GM18519 (cell line): ENCODE measurements around the gene SOCS2.

Experiments used
- ATAC-seq: cut with Tn5 transposase; IDR thresholded peaks from one replicate; pipeline ENCODE4 v1.9.1; 2021; ENCODE audit warnings: mild to moderate bottlenecking, moderate library complexity; ENCODE audit not compliant: unreplicated experiment, low FRiP score

The SOCS2 gene

DNA sequence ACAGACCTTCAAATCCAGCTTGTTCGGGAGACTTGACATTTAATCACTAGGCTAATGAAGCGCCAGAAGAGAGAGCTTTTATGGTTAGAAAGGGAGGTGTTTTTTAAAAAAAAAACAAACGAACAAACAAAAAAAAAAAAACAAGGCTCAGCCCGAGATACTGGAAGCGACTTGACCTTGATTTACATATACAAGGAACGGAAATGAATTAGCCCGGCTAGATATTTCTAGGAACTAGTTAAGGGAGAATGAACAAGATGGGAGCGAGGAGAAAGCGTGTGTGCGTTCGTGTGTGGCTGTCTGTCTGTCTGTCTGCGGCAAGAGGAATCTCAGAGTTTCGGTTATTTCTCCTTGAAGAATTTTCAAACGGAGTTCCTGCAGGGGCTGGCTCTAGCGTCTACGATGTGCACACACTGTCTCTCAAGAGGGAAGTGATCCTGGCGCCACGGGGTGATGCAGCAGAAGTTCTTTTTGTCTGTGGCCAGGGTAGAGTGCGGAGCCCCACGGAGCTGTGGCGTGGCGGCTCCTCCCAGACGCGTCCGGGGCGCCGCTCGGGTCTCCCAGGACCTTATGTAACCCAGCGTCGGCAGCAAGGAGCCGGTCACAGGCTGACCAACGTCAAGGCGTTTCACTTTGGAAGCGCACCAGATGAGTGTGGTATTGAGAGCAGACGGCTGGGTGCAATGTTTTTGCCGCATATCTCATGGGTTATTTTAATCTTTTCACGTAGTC lies 18.8 kb downstream of the SOCS2 start:
- ATAC-seq, result peak; percentile 58

DNA sequence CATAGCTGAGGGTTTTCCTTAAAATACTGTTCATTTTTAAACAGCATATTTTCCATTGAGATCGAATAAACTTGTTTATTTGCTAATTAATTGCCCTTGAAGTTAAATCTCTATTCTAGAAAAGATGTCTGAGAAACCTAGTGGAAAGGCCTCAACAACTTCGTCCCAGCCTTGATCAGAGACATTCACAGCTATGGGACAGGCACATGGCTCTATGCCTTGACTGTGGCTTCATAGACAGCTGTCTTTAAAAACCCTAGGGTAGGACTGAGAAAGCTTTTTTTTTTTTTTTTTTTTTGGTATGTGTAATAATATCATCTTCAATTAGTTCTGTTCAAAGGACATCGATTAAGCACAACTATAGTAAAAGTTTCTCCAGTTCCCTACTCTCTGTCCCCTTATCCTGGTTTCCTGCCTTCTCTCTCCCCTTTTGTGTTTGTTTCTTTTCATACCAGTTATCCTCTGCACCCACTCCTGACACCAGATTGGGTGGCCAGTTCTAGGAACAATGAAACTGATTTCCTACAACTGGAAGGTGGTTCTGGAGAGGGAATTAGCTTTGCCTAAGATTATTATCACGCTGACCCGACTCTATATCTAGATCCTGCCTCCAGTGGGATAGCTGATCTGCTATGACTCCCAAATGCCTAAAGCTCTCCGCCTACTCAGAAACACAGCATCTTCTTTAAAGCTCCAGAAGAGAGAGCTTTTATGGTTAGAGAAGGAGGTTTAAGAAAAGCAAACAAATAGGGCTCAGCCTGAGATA lies 20.3 kb downstream of the SOCS2 start:
- ATAC-seq, result no peak

- ATAC-seq, result no peak
Observed at GRCh38 chr12:93593843-93594242, 21.4 kb downstream of the SOCS2 start.

DNA sequence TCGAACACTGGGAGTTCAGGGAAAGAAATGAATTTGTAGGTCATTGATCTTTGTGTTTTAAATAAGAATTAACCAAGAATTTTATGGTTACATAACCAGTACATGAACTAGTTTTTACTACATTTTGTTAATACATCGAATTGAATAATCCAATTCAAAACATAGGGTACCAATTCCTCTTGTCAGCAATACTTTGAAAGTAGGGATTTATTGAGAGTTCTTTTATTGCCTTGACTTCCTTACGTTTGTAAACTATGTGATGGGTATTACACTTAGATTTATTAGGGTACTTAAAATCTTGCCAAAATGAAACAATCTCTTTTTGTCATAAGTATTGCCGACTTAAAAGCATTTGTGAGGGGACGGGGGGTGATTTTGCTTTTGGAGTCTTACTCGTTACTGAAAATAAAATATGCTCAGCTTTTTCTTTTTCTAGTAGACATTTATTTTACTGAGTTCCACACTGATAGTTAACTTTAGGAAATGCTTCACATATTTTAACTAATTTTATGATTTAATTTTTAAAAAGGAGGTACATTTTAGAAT lies 22.4 kb downstream of the SOCS2 start:
- no peak for ATAC-seq

DNA sequence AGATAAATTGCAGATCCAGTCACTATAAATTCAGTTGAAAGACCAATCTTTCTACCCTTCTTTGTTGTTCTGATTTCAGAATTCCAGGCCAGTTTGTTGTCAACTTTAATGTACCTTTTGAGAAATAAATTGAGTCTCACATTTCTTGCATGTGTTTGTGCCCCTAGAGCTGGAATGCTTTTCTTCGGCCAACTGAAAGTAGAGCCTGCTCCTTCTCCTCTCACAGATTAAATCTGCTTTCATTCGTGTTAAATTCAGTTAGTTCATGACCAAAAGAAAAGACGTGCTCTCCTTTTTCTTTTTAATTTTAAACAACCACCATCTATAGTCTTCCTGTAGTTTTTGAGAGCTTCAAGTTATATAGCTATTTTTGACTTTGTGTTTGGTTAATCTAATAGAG lies 22.9 kb downstream of the SOCS2 start:
- ATAC-seq, result no peak

GRCh38 chr12:93597608-93598007 lies 25.1 kb downstream of the SOCS2 start:
- no peak for ATAC-seq

- ATAC-seq, result no peak
Observed at GRCh38 chr12:93599192-93599591, 26.7 kb downstream of the SOCS2 start.

DNA sequence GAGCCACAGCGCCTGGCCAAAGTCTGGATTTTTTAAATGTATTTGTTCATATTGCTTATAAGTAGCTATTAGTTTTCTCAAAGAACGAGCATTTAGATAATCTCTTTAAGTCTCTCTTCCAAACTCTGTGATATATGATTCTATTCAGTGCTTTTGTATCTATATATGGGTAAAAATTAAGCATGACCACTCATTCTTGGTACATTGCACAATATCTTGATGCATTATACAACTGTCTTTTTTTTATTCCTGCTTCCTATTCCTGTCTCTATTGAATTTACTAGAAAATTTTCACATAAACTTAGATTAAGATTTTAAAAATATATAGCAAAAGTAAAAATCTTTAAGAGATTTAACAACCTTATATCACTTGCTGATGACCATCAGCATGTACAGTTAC lies 29.1 kb downstream of the SOCS2 start:
- ATAC-seq, result no peak

GRCh38 chr12:93602897-93603668 lies 30.6 kb downstream of the SOCS2 start:
- ATAC-seq, result no peak

DNA sequence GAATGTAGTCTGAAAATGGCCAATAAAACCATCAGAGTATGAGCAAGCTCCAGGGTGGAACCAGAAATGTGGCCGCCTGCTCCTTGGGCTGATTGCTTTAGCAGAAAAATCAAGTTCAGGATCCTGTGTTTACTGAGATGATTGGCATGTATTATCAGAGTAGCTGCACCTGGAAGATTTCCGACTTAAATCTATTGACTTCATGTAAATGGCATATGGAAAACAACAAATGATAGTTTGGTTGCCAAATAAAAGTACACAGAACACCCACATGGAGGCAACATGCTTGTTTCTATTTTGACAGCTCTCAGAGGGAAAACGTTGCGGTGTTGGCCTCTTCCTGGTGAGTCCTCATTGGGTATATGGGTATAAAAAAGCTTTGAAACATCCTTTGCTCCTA lies 31.3 kb downstream of the SOCS2 start:
- no peak for ATAC-seq

GRCh38 chr12:93608313-93608712 lies 35.8 kb downstream of the SOCS2 start:
- no peak for ATAC-seq

DNA sequence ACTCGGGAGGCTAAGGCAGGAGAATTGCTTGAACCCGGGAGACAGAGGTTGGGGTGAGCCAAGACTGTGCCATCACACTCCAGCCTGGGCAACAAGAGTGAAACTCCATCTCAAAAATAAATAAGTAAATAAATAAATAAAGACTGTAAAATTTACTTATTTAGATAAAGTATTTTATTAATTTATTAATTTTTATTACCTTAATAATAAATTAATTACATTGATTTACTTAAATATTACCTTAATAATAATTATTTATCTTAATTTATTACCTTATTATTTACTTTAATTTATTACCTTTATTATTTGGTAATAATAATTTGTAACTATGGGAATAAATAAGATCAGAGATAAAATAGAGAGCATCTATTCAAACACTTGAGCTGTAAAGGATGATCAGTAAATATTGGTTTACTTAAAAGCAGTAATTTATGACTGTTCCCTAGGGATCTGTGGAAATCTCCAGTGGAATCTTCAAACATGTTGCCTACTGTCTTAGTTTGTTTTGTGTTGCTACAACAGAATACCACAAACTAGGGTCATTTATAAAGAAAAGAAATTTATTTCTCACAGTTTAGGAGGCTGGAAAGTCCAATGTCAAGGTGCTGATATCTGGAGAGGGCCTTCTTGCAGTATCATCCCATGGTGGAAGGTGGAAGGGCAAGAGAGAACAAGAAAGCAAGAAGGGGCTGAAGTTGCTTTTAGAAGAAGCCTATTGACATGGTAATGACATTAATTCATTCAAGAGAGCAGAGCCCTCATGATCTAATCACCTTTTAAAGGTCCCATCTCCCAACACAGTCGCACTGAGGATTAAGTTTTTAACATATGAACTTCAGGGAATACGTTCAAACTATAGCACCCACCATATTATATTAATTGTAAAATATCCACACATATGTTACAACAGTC lies 37.1 kb downstream of the SOCS2 start:
- ATAC-seq, result no peak

DNA sequence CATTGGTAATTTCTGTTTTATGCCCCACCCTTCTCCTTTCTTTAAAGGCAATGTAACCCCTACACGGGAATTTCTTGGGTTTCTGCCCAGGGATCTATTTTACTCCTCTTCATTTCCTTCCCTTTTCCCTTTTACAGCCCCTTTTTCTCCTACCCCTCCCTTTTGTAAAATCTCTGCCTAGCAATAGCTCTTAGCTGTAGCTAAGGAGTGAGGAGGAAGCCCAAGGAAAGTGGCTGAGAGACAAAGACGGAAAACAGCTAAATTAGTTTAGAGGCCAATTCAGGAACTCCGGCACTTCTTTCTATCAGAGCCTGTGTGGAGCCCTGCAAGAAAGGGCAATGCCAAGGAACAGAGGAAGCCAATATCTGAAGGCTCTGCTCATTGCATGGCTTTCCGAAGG lies 40.3 kb downstream of the SOCS2 start:
- ATAC-seq, result no peak

GRCh38 chr12:93614917-93615596 lies 42.6 kb downstream of the SOCS2 start:
- ATAC-seq, result no peak

GRCh38 chr12:93616584-93617101 lies 44.2 kb downstream of the SOCS2 start:
- ATAC-seq, result no peak

DNA sequence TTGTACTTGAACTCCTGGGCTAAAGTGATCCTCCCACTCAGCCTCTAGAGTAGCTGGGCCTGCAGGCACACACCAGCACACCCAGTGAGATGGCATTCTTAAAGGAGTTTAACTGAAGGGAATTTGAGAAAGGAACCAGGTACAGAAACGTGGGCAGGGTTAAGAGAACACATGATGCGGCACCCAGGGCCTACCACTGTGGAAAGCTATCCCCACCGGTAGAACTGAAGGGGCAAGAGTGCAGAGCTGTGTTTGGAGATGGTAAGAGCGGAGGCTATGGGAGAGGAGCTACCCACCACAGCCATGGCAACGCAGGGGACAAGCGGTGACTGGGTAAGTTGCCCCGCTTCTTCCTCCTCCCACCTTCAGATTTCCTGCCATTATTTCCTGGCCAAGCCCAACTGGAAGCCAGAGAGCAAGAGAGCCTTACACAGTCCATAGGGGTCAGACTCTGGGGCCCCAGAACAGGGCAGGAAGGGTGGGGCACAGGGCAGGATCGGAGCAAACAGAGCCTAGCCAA lies 46.5 kb downstream of the SOCS2 start:
- no peak for ATAC-seq

DNA sequence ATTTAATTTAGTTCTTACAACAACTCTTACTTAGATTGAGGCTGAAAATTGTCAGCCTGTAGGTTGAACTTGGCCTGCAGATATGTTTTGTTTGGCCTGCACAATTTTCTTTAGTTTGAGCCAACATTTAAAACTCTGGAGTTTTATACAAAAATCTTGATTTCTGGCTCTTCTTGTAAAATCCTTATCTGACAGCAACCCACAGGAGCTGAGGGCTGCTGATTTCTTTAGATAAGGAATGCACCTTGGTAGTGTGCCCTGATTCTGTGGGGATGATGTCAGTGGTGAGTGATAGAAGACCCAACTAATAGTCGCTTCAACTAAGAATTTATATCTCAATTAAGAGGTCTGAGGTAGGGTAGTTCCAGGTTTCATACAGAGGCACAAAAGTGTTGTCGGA lies 49.5 kb downstream of the SOCS2 start:
- no peak for ATAC-seq

DNA sequence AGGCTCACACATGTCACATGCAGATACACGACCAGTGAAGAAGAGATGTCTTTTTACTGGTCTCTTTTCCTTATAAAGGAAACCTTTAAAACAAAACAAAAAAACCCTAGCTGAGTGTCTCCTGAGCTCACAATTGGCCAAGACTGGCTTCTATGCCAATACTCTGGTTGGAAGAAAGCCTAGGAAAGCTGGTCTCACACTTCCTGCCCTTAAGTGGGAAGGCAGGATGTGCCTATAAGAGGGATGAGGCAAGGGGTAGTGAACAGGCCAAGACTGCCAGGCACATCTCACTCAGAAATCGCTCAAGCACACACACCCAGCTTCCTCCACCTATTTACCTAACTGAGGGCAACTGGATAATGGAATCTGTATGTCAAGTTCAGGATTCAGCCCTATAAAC lies 50.0 kb downstream of the SOCS2 start:
- ATAC-seq, result no peak
